GM12865 (cell line): ENCODE measurements around the gene TAF5L.

Experiments used
- DNase-seq: peaks from one replicate; pipeline ENCODE4 v3.0.0; 2010; ENCODE audit warnings: low read depth
- H3K4me3 ChIP-seq: 2 replicates; pipeline ENCODE4 v1.5.1; 2011; ENCODE audit warnings: mild to moderate bottlenecking, low read depth, low read length, control low read depth
- TF ChIP-seq, protein P1 (sequence below): IDR thresholded peaks from 2 replicates; pipeline ENCODE4 v1.5.1; 2011; ENCODE audit warnings: low read length, control low read depth, low read depth, inconsistent platforms; ENCODE audit not compliant: insufficient read depth; ENCODE audit errors: missing control alignments

The TAF5L gene

GRCh38 chr1:229617351-229618100 is 8.4 kb downstream of the TAF5L start:
- no peak overlapping the region for H3K4me3 ChIP-seq
- TF ChIP-seq, protein P1, sequence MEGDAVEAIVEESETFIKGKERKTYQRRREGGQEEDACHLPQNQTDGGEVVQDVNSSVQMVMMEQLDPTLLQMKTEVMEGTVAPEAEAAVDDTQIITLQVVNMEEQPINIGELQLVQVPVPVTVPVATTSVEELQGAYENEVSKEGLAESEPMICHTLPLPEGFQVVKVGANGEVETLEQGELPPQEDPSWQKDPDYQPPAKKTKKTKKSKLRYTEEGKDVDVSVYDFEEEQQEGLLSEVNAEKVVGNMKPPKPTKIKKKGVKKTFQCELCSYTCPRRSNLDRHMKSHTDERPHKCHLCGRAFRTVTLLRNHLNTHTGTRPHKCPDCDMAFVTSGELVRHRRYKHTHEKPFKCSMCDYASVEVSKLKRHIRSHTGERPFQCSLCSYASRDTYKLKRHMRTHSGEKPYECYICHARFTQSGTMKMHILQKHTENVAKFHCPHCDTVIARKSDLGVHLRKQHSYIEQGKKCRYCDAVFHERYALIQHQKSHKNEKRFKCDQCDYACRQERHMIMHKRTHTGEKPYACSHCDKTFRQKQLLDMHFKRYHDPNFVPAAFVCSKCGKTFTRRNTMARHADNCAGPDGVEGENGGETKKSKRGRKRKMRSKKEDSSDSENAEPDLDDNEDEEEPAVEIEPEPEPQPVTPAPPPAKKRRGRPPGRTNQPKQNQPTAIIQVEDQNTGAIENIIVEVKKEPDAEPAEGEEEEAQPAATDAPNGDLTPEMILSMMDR: no peak
- DNase-seq: no peak

DNA sequence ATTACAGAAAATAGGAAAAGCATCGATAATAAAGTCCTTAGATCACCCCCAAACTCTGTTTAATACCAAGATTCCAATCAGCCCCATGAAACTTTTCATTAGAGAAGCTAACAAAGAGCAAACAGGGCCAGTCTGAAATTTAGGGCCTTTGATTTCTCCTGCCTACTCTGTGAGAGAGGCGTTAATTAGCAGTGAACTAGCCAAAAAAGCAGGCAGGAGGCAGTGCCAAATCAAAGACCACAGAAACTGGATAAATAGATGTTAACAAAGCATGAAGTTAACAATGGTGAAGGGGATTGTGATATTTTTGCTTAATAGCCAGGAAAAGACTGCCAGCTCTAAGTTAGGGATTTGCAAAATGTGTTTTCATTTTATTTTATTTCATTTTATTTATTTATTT is 11.2 kb downstream of the TAF5L start:
- no peak overlapping the region for H3K4me3 ChIP-seq
- TF ChIP-seq, protein P1: no peak
- DNase-seq: no peak

DNA sequence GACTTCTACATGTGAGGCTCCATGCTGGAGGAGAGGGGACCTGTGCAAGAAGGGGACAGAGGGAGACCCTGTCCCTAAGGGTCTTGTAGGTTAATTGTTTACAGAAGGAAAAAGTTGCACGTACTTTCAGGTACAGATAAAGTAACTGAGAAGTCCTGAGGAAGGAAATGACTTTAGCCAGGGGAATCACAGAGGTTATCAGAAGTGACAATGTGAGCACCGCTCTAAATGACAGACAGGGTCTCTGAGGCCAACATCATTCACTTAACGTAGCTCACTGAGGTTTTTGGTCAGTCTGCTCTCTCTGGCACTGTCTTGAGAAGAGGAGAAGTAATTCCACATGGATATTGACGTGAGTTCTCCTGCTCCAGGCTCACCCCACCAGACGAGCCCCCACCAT is 12.0 kb downstream of the TAF5L start:
- no peak for DNase-seq
- TF ChIP-seq, protein P1: no peak
- H3K4me3 ChIP-seq: no peak overlapping the region

DNA sequence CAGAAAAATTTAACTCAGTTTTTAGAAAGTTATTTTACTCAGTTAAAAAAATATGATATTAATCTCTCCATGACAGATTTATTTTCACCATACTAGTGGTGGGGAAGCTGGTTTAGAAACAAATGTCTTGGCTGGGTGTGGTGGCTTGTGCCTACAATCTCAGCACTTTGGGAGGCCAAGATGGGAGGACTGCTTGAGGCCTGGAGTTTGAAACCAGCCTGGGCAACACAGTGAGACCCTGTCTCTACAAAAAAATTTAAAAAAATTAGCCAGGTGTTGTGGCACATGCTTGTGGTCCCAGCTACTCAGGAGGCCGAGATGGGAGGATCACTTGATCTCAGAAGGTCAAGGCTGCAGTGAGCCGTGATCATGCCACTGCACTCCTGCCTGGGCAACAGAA is 17.3 kb downstream of the TAF5L start:
- no peak for DNase-seq
- TF ChIP-seq, protein P1: no peak
- no peak overlapping the region for H3K4me3 ChIP-seq

- H3K4me3 ChIP-seq: no peak overlapping the region
- no peak for DNase-seq
- TF ChIP-seq, protein P1: no peak
Measured at GRCh38 chr1:229607370-229607769, 18.6 kb downstream of the TAF5L start.

DNA sequence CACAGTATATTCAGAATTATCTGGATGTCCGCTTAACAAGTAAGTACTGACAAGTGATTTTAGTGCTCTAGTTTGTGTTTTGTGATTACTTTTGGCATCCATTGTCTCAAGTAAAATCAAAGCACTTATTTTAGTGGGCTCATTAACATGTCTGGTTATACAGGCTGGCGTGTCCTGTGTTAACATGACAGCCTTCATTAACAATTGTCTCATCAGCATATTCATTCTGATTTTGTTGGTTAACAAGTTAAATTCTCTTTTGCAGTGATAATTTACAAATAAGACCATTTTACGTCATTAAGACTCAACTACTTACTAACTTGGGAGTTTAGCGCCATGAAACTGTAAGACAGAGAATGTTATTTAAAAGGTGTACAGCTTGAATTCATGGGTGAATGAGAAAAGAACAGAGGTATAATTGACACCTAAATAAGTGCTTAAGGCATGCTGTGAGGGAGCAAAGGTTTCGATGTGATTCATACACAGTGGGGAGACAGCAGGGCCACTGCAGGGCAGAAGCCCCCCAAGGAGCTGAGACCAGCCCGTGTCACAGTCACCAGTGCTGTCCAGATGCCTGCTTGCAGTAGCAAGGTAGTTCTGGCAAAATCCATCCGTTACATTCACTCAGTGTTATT is 22.4 kb downstream of the TAF5L start:
- H3K4me3 ChIP-seq: no peak overlapping the region
- no peak for DNase-seq
- TF ChIP-seq, protein P1: no peak
